GM18907 (cell line): ENCODE data around the gene PRKCH.
A peak's percentile ranks its signal among the peaks of the same experiment; 100 is the strongest.

Source experiments
- ATAC-seq: cut with Tn5 transposase; IDR thresholded peaks from one replicate; pipeline ENCODE4 v1.9.1; 2021; ENCODE audit warnings: mild to moderate bottlenecking, moderate library complexity; ENCODE audit not compliant: unreplicated experiment

PRKCH gene

DNA sequence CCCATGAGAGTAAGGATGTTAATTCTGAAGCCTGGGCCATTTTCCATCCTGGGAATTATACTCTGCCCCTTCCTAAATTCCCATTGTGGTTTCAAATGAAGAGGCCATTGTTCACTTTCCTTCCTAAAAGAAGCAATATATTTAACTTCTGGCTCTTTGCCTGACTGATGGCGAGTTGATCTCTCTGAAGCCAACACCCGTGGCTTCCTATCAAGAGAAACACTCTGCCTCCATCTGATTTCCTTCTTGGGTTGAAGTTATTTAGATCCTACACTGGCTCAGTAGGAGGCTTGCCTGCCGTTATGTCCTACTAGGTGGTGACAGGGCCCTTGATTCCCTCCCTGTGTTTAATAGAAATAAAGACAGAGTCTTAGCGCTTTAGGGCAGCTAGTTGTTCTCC is 97.4 kb downstream of the PRKCH start:
- no peak for ATAC-seq

DNA sequence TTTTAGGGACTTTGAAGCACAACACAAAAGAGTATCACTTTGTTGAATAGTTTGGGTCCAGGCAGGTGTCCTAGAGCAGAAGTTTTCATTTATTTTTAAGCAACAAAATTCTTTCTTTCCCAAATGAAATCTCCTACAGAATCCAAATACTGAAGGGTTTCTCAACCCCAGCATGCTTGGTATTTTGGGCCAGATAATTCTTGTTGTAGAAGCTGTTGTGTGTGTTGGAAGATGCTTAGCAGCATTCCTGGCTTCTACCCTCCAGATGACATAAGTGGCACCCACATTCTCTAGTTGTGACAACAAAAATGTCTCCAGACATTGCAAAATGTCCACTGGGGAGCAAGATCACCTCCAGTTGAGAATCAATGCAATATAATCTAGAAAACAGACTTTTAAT is 97.8 kb downstream of the PRKCH start:
- ATAC-seq = no peak

DNA sequence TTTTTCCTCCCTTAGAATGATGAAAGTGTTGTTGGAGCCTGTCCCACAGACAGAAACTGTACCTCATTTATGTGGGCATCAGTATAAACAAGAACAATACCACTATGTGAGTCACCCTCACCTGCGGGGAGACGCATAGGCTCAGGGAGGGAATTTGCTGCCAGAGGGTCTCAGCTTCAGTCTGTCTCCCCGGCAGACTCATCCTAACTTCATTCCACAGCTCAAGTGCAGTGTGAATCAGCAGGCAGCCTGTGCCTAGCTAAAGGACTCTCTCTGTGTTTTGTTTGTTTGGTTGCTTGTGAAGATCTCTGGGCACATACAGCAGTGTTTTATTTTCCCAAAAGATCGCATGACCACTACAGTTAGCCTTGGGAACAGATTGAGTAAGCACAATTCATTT is 98.9 kb downstream of the PRKCH start:
- no peak for ATAC-seq

DNA sequence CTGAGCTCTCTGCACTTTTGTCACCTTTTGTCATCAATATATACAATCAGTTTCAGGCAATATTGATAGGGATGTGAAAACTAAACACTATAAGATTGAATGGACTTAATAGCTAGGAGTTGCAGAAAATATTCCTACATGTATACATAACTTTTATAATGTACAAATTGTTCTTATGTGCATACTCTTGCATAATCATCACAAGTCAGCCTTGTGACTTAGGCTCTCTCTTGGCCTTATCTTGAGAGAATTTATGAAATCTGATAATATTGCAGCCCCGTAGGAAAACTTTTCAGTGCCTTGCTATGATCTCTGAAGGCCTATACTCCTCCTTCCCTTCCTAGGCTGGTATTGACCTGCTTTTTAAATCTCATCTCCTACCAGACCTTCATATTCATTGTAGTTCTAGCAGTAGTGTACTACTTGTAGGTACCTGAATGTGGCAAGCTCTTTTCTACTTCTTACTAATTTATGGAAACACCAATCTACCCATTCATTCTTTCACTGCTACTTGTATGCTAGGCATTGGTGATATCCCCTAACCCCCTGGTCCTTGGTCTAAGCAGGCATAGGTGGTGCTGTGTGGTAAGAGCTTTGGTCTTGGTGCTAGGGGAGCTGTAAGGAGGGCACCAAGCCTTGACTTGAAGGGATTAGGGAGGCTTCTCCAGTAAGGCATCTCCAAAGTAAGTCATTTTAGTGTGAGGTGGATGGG is 100.0 kb downstream of the PRKCH start:
- no peak for ATAC-seq

DNA sequence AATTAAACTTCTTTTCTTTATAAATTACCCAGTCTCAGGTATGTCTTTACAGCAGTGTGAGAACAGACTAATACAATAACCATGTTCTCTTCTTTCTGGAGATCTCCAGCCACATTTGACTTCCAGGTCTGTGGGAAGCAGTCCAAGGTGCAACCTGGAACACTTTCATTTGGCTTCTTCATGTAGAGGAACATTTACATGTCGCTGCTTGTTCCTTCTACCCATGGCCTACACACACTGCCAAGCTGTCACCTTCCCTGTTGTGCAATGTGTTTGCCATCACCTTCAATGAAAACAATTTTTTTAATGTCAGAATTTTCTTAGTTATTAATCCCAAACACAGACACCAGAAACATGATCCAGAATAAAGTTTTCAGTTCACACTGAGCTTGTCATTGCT is 104.7 kb downstream of the PRKCH start:
- no peak for ATAC-seq

DNA sequence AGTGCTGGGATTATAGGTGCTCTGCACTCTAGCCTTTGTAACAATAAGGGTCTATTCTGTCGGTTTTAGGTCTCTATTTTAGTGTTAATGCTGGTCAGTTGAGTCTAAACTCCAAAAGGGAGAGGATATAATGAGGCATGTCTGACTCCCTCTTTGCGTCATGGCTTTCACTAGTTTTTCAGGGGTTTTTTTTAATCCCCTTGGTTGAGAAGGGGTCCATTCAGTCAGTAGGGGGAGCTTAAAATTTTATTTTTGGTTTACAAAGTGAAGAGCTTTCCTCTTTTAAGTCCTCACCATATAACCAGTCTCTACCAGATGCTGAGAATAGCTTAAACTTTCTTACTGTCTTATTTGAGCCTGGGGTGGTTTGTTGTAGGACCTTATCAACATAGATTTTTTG is 106.9 kb downstream of the PRKCH start:
- ATAC-seq = no peak

DNA sequence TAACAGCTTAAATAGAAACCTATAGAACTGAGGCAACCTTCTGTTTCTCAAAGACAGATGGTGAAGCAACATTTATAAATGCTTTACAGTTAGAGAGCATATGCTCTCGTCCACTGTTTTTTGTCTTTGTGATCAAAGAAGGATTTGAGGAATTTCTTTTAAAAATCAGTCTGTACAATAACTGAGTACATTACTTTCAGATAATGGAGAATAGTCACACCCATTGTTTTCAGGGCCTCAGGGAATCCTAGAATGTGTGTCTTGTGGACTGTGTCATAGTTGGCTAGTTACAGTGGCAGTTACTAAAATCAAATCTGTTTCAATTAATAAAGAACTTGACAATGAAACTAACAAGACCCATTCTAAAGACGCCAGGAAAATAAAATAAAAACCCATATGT is 107.9 kb downstream of the PRKCH start:
- ATAC-seq = no peak

DNA sequence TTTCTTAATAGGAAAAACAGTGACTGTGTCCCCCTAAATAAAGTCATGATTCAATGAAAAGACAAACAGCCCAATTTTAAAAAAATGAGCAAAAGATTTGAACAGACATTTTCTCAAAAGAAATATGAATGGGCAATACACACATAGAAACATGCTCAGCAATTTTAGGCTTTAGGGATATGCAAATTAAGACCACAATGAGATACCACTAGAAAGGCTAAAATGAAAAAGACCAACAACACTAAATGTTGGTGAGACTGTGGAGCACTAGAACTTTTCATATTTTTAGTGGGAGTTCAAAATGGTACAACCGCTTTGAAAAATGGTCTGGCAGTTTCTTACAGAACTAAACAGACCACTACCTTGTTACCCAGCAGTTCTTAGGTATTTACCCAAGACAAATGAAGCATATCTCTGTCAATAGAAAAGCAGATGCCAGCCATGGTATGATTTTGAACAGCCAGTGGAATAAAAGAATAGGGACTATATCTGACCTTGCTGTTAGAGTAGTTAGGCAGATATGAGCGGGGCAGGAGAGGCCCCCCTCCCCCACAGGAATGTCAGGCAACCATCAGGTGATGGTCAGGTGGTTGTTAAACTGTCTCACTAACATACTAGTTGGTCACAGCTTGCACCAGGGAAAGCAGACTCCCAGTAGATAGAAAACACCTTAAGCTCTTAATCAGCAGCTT is 108.8 kb downstream of the PRKCH start:
- no peak for ATAC-seq

DNA sequence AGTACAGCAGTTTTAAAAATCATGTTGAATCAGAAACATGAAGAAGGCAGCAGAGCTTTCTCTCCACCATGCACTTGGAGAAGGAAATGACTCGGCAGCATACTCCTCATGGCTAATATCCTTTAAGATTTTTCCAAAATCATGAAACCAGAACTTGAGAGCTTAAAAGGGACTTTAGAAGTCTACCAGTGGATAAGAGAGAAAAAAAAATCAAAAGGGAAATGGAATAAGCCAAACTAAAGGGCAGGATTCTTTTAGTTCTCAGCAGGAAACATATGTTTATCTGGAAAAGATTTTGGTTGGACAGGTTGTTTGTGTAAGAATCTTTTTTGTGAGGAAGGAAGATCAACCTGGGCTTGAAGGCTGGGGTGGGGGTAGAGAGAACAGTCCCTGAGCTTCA is 111.8 kb downstream of the PRKCH start:
- ATAC-seq = no peak

DNA sequence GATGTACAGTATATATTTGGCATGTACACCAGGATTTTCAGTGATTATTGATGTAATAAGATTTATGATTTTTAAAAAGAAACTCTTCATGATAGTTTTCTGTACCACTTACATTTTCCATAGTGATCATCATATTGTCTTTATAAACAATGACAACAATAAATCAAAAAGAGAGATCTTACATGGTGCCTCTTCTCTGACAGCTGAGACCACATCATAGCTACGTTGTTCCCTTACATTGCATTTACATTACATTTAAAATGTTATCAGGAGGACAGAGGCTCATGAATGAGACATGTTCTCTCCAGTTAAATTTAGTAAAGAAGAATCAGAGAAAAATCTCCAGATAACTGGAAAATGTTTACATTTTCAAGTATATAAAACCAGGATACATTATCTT is 112.4 kb downstream of the PRKCH start:
- no peak for ATAC-seq

DNA sequence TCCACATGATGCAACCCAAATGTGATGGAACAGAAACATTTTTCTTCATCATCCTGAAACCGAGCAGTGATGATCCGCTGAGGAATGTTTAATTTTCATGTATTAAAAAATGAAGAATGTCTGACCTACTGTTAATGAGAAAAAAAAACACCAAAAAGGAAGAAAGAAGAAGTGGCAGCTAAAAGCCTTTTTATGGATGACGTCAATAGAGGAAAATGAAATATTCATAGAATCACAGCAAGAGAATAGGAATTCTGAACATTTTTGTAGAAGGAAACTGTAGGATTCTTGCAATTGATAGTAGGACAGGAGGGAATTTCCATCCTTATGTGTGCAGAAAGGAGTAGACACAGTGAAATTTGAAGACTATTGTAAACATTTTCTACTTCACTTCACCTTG is 112.9 kb downstream of the PRKCH start:
- ATAC-seq = no peak

DNA sequence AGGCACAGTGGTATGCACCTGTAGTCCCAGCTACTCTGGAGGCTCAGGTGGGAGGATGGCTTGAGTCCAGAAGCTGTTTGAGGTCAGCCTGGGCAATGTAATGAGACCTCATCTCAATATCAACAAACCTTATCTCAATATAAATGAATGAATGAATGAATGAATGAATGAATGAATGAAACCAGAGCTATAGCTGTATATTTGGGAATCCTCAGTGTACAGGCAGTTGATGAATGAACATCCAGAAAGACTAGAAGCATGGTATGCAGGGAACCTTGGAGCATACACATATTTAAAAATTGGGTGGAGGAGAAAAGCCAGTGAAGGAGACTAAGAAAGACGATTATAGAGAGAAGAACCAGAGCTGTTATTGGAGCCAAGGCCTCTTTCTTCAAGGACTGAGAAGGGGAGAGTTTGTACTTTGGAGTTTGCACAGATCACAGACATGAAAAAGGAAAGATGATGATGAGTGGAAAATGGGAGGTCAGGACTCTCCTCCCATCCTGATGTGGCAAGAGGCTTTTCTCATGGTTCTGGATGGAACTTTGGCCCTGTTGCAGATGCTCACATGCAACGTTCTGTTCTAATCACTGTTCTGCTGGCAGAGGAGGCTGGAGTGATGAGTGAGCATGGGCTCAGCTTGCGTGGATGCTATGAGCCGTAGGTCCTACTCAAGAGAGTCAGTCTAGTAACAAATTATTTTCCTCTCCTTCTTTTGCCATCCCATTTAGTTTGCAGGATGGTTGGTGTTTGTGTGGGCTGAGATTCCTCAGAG is 114.4 kb downstream of the PRKCH start:
- ATAC-seq = no peak

DNA sequence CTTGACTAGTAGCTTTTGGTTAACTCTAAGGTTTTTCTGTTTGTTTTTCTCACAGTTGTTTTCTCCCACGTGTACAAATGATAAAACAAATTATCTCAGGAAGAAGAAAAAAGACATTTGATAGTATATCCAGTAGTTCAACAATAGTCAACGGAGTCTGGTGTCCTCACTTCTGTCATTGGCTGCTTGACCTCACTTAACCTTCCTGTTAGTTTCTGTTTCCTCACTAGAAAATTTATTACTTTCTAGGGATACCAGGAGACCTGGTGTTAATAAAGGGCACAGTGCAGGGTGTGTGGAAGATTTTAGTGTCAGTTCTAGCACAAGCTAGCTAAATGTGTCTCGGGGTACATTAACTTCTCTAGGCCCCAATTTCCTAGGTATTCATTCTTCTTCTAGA is 116.0 kb downstream of the PRKCH start:
- ATAC-seq = no peak

DNA sequence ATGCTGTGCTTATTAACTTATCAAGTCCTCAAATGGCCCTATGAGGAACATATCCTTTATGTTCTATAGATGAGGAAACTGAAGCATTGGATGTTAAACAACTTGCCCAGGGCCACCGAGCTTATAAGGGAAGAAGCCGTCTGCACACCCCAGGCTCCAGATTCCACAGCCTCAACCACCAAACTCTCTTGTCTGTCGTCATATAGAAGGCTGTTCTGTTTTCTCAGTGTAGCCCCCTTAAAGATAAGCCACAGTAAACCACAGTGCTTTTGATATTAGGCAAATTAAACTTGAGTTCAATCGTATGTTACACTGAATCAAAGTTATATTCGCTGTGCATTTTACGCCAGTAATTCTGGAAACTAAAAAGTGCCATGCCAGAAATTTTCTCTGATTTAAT is 116.7 kb downstream of the PRKCH start:
- no peak for ATAC-seq

DNA sequence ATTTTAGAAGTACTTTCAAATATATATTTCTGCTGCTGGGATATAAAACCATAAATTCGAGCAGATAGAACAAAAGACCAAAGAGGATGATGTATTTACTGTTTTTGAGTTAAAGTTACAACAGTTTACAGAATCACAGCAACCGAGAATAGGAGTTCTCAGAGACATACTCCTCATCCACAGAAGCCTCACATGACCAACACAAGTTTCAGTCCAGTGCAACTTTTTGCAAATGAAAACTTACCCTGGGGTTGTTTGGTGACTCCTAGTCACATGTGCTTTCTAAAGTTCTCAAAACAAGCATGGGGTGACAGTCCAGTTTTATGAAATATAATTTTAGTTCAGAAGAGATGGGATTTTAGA is 117.1 kb downstream of the PRKCH start:
- ATAC-seq = peak; percentile 39

DNA sequence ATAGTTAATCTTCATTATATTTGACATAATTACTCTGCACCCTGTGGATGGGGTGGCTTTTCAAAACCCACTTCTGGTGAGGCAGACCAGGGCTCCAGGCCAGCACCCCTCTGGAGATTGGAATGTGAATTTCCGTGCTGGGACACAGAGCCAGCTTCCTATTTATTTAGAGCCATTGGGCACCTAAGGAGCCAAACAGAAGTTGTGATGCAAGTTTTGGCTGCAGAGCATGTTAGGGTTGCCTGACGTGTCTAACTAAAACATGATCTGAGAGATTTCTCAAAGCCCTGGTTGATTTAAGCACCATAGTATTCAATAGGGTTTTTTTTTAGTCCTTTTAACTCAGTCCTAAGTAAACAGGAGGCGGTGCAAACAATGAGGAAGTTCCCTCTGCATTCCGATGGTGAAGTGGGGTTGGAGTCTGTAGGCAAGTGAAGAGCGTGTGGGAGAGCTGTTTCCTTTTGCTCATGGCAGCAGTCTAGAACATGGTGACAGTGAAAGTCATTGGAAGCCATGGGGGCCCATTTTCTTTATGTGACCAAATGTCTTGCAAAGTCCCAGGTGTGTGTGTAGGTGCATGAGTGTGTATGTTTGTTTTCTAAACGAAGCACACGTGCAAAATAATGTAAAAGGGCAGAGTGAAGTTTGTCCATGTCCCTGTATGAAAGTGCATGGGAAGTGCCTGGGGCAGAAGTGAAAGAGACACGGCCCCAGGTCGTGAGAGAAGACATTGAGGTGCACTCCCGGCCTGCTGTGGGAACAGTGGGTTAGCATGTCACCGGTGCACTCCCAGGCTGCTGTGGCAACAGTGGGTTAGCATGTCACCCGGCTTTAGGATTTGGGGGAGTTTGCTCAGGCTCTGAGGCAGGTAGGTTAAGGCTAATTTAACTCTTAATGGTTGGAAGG is 117.7 kb downstream of the PRKCH start:
- peak; percentile 40 for ATAC-seq

DNA sequence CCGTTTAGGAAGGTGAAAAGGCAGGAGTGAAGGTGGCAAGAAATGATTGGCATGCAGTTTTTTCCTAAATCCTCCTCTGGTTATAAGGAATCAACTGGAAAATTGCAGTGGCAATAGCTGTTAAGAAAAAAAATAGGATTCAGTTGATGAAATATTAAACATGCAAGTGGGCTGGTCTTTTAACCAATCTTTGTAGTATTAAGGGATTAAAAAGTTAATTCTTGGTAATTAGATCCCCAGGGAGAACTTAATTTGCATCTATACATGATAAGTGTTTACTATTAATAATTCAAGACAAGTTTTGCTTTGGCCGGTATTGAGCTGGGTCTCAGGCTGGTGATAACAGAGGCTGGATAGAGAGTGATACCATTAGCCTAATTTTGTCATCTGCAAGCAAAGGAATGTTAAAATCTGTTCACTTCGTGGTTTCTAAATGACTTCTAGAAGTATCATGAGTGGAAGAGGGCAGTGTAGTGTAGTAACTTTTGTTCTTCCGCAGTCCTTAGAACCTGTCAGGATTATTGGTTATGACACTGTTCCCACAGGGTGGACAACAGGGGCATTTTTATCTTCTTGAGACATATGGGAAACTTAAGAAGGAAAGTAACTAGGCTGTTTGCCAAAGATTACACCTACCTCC is 118.5 kb downstream of the PRKCH start:
- no peak for ATAC-seq

DNA sequence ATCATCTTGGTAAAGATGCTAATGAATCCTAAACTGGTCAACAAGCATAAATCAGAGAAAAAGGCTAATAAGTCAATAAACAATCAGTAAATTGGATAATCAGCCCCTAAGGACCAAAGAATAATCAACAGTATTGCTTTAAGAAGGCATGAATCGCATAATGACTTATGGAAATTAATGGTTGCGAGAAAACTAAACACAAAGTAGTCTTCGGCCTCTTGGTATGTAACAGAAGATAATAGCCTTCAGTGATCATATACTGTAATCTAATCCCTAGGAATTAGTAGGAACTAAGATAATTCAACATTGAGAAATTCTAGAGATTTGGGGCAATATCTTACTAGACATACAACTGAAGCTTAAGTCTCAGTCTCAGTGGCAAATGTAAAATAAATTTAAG is 122.1 kb downstream of the PRKCH start:
- ATAC-seq = no peak

DNA sequence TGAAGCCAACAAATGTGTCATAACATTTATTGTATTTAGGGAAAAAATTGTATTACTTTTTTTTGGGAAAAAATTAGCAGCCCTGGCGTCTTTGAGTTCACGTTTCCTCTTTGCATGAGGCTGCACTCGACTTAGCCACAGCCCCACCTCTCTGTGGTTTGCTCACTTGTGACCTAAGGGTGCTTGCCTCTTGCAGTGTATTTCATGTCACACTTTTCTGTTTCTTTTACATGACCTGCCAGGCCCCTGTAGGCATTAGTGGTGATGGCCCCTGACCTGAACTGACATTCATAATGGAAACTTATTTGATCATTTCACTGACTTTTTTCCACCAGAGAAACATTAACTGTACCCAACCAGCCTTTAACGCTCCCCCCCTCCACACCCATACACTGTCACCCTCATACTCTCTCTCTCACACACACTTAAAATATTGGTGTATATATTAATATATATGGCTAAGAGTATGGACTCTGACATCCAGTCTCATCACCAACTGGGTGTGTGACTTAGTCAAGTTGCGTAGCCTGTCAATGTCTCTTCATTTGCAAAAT is 122.9 kb downstream of the PRKCH start:
- peak; percentile 90 for ATAC-seq

DNA sequence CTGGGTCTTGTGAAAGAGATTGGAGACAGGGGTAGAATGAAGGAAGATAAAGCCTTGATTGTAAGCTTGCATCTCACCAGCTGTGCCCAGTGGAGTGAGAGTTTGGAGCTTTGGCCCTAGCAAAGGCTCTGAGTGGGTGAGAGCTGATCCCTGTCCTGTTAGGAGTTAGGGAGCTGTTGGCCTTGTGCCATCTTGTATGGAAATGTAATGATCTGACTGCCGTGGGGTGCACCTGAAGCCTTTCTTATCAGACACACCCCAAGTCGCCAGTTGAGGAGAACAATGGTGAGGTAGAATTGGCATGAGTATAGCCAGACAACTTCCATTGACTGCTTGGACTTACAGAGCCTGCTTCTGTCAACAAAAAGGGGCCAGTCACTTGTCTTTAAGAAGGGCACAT is 130.1 kb downstream of the PRKCH start:
- ATAC-seq = no peak
